RWPE2 (cell line): ENCODE data around the gene CORO7.

Experiments
- ATAC-seq: fragments of 200-7000 bp; cut with Tn5 transposase; 3 replicates; pipeline ENCODE4 v1.9.1; 2021; ENCODE audit warnings: low read depth
- DNase-seq: peaks from one replicate; pipeline ENCODE4 v3.0.0-alpha.2; 2020; ENCODE audit warnings: low spot score
- H3K27ac ChIP-seq: fragments of 450-650 bp; 2 replicates; pipeline ENCODE4 v1.5.1; 2017; ENCODE audit warnings: mild to moderate bottlenecking; ENCODE audit not compliant: poor library complexity, severe bottlenecking
- H3K27me3 ChIP-seq: fragments of 250-450 bp; sonication (Bioruptor Pico); 2 replicates; pipeline ENCODE4 v1.5.1; 2021; ENCODE audit warnings: mild to moderate bottlenecking, moderate library complexity; ENCODE audit not compliant: insufficient read depth, poor library complexity, severe bottlenecking
- H3K36me3 ChIP-seq: fragments of 250-450 bp; sonication (Bioruptor Pico); 2 replicates; pipeline ENCODE4 v1.5.1; 2020; ENCODE audit warnings: low read depth, mild to moderate bottlenecking, moderate library complexity
- H3K4me1 ChIP-seq: fragments of 250-450 bp; sonication (Bioruptor Pico); 2 replicates; pipeline ENCODE4 v1.5.1; 2021; ENCODE audit warnings: mild to moderate bottlenecking, moderate library complexity; ENCODE audit not compliant: insufficient read depth, poor library complexity, severe bottlenecking
- H3K4me3 ChIP-seq: fragments of 250-450 bp; sonication (Bioruptor Pico); 2 replicates; pipeline ENCODE4 v1.5.1; 2021; ENCODE audit warnings: mild to moderate bottlenecking, moderate library complexity; ENCODE audit not compliant: severe bottlenecking
- H3K9me3 ChIP-seq: fragments of 250-450 bp; sonication (Bioruptor Pico); 2 replicates; pipeline ENCODE4 v1.5.1; 2021; ENCODE audit warnings: mild to moderate bottlenecking, moderate library complexity; ENCODE audit not compliant: severe bottlenecking
- TF ChIP-seq, protein P1 (sequence below): fragments of 450-650 bp; IDR thresholded peaks from one replicate; pipeline ENCODE4 v1.5.1; 2017; ENCODE audit warnings: mild to moderate bottlenecking, moderate library complexity; ENCODE audit not compliant: poor library complexity, severe bottlenecking

The CORO7 gene

DNA sequence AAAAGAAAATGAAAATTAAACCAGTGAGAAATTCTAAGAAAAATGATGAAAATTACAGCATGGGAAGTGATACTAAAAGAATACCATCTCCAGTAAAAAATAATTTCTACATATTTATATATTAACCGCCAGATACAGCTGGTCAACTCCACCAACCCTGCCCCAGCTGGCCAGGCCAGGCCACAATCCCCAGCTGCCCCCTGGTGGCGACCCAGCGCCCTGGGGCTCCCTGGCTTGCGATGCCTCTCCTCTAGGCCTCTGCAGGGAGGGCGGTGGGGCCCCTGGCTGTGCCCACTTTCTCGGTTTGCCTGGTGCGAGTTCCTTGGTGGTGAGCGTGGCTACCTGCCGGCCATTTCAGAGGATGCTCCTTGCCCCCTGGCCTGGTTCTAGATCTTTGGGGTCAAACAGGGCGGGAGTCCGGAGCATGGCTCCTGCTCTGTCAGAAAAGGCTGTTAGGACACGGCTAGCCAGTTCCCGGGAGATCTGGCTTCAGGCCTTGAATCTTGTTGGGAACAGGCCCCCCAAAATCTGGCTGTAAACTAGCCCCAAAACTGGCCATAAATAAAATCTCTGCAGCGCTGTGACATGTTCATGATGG lies 86.0 kb downstream of the CORO7 start:
- peaks cover 47% of the 10 kb centered on the region for H3K36me3 ChIP-seq
- ATAC-seq (peak; percentile 78), DNase-seq (peak; percentile 70)
- no peaks in the 10 kb centered on the region for H3K27me3 ChIP-seq
- no peaks in the 10 kb centered on the region for H3K9me3 ChIP-seq
- TF ChIP-seq, protein P1, sequence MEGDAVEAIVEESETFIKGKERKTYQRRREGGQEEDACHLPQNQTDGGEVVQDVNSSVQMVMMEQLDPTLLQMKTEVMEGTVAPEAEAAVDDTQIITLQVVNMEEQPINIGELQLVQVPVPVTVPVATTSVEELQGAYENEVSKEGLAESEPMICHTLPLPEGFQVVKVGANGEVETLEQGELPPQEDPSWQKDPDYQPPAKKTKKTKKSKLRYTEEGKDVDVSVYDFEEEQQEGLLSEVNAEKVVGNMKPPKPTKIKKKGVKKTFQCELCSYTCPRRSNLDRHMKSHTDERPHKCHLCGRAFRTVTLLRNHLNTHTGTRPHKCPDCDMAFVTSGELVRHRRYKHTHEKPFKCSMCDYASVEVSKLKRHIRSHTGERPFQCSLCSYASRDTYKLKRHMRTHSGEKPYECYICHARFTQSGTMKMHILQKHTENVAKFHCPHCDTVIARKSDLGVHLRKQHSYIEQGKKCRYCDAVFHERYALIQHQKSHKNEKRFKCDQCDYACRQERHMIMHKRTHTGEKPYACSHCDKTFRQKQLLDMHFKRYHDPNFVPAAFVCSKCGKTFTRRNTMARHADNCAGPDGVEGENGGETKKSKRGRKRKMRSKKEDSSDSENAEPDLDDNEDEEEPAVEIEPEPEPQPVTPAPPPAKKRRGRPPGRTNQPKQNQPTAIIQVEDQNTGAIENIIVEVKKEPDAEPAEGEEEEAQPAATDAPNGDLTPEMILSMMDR: peak; percentile 87
- H3K4me1 ChIP-seq: peaks cover 2% of the 10 kb centered on the region
- H3K27ac ChIP-seq: no peak overlapping the region
- H3K4me3 ChIP-seq: no peak overlapping the region

GRCh38 chr16:4328782-4329775 lies 87.3 kb downstream of the CORO7 start:
- ATAC-seq (no peak), DNase-seq (no peak)
- Histone ChIP-seq H3K36me3 (peaks cover 35% of the 10 kb centered on the region), H3K27ac (peak overlapping the region; percentile 36), H3K27me3 (no peaks in the 10 kb centered on the region), H3K4me1 (peaks cover 7% of the 10 kb centered on the region), H3K4me3 (no peak overlapping the region), H3K9me3 (no peaks in the 10 kb centered on the region)
- TF ChIP-seq, protein P1: no peak

DNA sequence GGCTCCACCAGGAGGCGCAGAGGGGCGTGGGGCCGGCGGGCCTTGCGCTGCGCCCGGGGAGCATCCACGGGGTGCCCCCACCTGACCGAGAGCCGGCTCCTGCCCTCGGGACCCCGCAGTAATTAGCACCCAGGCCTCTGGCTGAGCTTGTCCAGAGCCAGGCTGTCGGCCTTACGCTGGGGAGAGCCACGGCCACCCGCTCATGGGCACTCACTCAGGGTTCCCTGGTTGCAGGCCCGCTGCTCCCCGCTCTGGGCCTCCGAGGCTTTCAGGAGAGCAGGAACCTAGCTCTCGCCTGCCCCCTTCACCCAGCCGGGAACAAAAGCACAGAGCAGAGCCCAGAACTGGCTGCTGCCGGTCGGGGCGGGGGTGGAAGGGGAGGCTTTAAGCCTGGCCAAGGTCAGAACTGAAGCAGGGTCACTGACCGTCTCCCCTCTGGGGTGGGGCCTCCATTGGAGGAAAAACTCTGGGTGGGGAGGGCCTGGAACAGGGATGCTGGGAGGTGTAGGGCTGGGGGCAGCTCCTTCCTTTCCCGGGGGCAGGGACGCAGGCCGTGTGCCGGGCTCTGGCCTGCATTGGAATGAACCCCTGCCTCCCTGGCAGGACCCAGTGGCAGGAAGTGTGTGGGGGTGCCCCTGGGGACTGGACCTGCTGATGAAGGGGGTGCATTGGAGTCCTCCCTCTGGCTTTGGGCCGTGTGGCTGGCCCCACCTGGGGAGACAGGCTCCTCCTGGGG lies 88.2 kb downstream of the CORO7 start:
- DNase-seq (peak; percentile 73), ATAC-seq (peak; percentile 28; the same call in 2 of the 3 replicates)
- H3K4me3 ChIP-seq: no peak overlapping the region

GRCh38 chr16:4327386-4328045 lies 88.9 kb downstream of the CORO7 start:
- Histone ChIP-seq H3K4me3 (no peak overlapping the region), H3K9me3 (no peaks in the 10 kb centered on the region), H3K36me3 (peaks cover 20% of the 10 kb centered on the region), H3K27ac (peak overlapping the region; percentile 36), H3K27me3 (no peaks in the 10 kb centered on the region), H3K4me1 (peaks cover 20% of the 10 kb centered on the region)
- DNase-seq (no peak), ATAC-seq (no peak)
- TF ChIP-seq, protein P1: no peak

More for the DNA sequence above, 88.2 kb downstream of the CORO7 start:
- Histone ChIP-seq H3K9me3 (no peaks in the 10 kb centered on the region), H3K27ac (peak overlapping the region; percentile 36), H3K27me3 (no peaks in the 10 kb centered on the region), H3K36me3 (peaks cover 27% of the 10 kb centered on the region), H3K4me1 (peaks cover 15% of the 10 kb centered on the region)
- TF ChIP-seq, protein P1: peak; percentile 32
